Activated naive CD8-positive, alpha-beta T cell treated with anti-CD3 and anti-CD28 coated beads, Interleukin-2, amount 50 U/mL, for 16 hours (primary cell): ENCODE measurements around the gene B3GLCT.
"Not testable (repeated sequence)": the region's sequence is repeated elsewhere in the genome, so short reads cannot be mapped to it uniquely, and the experiment has no call there.

ENCODE experiments used
- DNase-seq: peaks from one replicate; pipeline ENCODE4 v3.0.0-alpha.2; 2020; ENCODE audit warnings: low read depth, low spot score

B3GLCT gene

DNA sequence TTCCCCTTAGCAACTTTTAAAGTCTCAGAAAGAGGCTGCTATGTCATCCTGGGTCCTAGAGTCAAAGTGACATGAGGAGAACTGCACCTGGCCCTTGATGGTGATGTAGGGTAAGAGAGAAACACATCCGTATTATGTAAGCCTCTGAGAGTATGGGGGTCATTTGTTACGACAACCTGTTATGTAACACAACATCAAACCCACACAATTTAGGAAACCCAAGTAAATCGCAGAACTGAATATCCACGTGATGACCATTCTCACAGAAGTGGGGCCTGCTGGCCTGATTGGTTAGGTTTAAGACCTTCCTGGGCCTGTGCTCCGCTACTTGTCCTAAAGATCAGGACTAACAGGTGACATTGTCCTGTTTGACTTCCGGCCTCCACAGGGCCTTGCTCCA lies 15.3 kb upstream of the B3GLCT start:
- no peak for DNase-seq

DNA sequence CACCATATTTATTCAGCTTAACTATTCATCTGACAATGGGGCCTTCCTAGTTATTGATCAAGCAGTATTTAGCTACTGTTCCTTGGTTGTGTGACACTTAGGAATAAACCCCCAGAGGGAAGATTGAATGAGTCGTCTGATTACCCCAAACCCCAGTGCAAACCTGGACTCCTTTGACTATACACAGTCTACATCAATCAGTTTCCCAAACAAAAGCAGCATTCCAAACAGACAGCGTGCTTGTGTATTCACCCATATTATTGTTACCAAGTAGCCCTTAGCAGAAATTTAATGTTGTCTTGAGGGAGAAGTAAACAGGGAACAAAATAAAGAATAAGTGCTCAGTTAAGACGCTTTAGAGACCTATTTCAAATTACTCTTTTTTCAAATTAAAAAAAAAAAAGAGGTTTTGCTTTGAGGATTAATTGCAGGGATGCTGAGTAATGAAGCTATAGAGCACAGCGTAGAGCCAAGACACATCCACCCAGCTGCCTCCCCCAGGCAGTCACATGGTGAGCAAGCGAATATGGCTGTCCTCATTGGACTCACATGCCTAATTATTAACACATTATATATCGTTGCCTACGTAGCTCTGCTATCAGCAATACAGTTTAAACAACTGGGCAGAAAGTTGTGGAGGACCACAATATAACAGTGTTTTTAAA lies 14.7 kb upstream of the B3GLCT start:
- DNase-seq: no peak

- no peak for DNase-seq
Measured at GRCh38 chr13:31191748-31192147, 8.0 kb upstream of the B3GLCT start.

- DNase-seq: no peak
Measured at GRCh38 chr13:31192306-31192705, 7.5 kb upstream of the B3GLCT start.

- DNase-seq: no peak
Measured at GRCh38 chr13:31195616-31196015, 4.2 kb upstream of the B3GLCT start.

DNA sequence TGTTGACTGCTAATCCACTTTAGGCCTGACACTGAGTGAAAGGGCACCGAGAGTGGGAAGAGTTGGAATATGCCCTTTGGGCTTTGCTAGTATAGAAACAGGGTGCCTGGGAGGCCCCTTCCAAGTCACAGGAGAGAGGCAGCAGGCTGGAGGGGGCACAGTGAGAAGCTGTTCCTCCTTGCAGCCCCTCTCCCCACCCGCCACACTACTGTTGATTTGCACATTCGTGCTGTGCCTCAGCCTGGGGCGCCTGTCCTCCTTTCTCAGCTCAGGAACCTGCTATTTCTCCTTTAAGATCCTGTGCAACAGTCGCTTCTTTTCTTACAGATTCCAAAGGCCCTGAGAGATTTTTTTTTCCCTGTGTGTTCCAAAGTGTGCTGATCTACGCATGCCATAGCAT lies 2.8 kb upstream of the B3GLCT start:
- no peak for DNase-seq

GRCh38 chr13:31198519-31198918 lies 1.3 kb upstream of the B3GLCT start:
- DNase-seq: no peak

- DNase-seq: no peak
Measured at GRCh38 chr13:31199527-31199848, 287 bp upstream of the B3GLCT start.

DNA sequence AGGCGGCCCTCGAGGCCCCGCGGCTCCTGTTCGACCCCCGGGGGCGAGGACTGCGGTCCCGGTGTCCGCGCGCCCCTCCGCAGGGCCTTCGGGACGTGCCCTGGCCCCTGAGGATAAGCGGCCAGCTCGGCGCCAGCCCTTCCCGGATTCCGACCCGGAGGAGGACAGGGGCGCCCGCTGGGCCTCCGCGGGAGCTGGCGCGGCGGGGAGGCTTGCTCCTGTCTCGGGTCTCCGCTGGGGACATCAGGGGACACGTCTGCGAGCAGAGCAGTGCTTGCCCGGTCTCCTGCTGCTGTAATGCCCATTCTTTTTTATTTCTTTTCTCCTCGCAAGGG lies 829 bp downstream of the B3GLCT start:
- DNase-seq: no peak

GRCh38 chr13:31201341-31202031 lies 1.7 kb downstream of the B3GLCT start:
- no peak for DNase-seq

DNA sequence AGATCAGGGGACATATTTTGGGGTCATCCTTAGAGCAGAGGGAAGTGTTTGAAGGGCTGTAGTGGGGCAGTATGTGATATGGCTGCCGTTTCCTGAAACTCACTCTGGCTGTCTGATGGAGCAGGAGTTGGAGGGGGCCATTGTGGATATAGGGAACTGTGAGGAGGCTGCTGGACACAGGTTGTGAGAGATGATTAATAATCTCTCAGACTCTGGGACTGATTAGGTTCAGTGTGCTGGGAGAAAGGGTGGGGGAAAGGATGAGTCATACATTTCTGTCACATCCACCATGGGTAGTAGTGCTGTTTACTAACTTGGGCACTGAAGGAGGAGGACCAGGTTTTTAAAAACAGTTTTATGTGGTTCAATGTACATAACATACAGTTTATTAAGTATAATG lies 4.8 kb downstream of the B3GLCT start:
- no peak for DNase-seq

GRCh38 chr13:31207661-31208552 lies 8.1 kb downstream of the B3GLCT start:
- no peak for DNase-seq

DNA sequence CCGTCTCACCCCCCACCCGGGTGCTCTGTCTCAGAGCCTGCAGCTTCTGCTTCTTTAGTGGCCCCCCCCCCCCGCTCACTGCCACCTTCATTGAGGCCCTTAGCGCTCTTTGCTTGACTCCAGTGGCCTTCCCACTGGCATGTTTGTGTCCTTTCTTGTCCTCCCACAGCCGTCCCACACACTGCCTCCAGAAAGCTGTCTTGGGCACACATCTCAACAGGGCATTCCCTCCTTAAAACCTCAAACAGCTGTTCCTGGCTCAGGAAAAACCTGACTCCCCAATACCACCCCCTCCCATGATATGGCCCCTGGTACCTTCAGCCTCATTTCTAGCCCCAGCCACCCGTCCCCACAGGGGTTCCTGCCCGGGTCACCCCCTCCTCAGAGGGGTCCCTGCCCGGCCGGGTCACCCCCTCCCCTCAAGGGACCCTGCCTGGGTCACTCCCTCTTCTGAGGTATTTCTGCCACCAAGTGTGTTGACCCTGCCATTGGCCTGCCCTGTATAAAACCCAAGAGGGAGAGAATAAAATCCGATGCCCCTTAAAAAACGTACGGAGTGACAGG lies 8.9 kb downstream of the B3GLCT start:
- no peak for DNase-seq

DNA sequence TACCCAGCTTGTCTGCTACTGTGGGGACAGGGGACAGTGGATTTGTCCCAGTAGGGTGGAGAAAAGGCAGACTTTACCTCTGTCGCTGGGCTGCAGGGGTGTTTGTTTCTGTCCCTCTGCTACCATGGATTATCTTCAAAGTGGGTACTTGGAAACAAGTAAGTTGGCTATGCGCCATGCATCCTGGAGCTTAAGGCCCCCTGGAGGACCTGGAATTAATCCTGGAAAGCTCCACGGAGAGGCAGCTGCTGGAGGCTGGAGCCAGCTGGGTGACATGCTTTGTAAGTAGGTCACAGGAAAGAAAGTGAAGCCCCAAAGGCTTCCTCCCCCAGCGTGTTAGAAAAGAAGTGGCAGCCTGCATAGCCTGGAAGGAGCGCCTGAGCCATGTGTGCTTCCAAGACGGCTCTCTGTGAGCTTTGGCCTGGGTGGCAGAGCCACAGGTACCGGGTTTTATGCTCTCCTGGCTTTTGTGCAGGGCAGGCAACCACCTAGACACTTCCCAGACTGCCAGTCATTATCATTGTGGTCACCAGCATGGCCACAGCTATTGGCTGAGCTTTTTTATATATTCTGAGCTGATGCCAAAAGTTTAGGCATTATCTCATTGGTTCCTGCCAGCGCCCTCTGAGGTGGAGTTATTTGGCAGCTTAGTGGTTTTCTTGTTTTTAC lies 9.5 kb downstream of the B3GLCT start:
- no peak for DNase-seq

DNA sequence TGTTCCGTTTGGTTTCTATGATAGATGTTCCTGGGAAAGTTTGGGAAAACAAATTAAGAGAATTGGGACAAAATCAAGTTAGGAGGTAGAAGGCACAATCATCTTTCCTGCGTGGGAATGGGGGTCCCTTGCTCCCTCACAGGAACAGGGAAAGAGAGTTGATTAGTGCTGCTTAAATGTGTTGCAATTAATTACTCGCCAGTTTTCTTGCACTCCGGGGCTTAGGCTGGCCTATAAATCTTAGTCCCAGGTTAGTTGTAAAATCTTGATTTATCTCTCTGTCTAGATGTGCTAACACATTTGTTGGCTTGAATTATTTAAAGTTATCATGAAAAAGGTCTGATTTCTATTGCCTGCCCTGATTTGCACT lies 10.1 kb downstream of the B3GLCT start:
- DNase-seq: no peak

- DNase-seq: no peak
Measured at GRCh38 chr13:31213651-31214289, 14.0 kb downstream of the B3GLCT start.

- DNase-seq: no peak
Measured at GRCh38 chr13:31214435-31214834, 14.7 kb downstream of the B3GLCT start.

DNA sequence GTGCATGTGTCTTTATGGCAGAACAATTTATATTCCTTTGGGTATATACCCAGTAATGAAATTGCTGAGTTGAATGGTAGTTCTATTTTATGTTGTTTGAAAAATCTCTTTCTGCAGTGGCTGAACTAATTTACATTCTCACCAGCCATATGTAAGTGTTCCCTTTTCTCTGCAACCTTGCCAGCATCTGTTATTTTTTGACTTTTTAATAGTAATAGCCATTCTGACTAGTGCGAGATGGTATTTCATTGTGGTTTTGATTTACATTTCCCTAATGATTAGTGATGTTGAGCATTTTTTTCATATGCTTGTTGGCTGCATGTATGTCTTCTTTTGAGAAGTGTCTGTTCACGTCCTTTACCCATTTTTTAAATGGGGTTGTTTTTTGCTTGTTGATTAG lies 17.1 kb downstream of the B3GLCT start:
- not testable (repeated sequence) for DNase-seq

GRCh38 chr13:31219909-31220598 lies 20.3 kb downstream of the B3GLCT start:
- no peak for DNase-seq

DNA sequence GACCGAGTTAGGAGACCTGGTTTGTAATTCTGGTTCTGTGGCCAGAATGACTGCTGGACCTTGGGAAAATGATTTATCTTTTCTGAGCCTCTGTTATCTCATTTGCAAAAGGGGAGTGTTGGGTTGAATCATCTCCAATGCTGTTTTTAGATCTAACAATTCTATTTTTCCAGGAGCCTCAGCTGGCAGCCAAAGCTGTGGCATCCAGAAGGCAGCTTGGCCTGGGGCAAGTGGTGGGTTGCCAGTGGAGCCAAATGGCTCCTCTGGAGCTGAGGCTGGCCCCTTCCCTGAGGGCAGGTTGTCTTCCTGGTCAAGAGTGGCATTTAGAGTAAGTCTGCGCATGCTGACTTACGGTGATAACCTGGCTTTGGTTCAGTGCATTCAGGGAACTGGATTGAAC lies 21.3 kb downstream of the B3GLCT start:
- no peak for DNase-seq

DNA sequence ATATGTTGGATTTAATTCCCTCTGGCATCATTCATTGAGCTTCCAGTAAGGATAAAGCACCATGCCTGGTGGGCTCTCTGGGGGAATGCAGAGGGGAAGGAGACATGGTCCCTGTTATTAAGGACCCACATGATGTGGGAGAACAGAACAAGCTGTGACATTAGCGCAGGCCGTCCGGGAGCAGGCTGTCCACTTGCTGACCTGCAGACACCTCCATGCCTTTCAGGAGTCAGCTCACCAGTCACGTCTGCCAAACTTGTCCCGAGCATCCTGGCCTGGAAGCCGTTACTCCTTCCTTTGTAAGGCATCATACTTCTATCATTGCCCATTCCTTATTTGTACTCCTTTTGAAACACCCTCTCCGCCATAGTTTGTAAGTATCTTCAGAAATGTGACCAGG lies 23.4 kb downstream of the B3GLCT start:
- no peak for DNase-seq
